Measurements from ENCODE around the gene IQSEC1.
"Not testable (repeated sequence)": the region's sequence is repeated elsewhere in the genome, so short reads cannot be mapped to it uniquely, and the experiment has no call there.

Gene IQSEC1

GRCh38 chr3:12884790-12885582 lies 188.2 kb downstream of the IQSEC1 start:
- DNase-seq = no peak

GRCh38 chr3:12884186-12884680 lies 189.0 kb downstream of the IQSEC1 start:
- DNase-seq = no peak

GRCh38 chr3:12882336-12883310 lies 190.6 kb downstream of the IQSEC1 start:
- DNase-seq = no peak

- not testable (repeated sequence) for DNase-seq
Measured at GRCh38 chr3:12881858-12882257, 191.4 kb downstream of the IQSEC1 start.

- no peak for DNase-seq
Measured at GRCh38 chr3:12879191-12879815, 193.9 kb downstream of the IQSEC1 start.

- DNase-seq = not testable (repeated sequence)
Measured at GRCh38 chr3:12878758-12879157, 194.5 kb downstream of the IQSEC1 start.

- no peak for DNase-seq
Measured at GRCh38 chr3:12878141-12878574, 195.1 kb downstream of the IQSEC1 start.

GRCh38 chr3:12877040-12877439 lies 196.2 kb downstream of the IQSEC1 start:
- DNase-seq = no peak

- DNase-seq = peak; percentile 22
Measured at GRCh38 chr3:12875857-12876836, 197.1 kb downstream of the IQSEC1 start.

GRCh38 chr3:12871404-12871983 lies 201.7 kb downstream of the IQSEC1 start:
- DNase-seq = no peak

- DNase-seq = peak; percentile 14
Measured at GRCh38 chr3:12870942-12871341, 202.3 kb downstream of the IQSEC1 start.

GRCh38 chr3:12869035-12869621 lies 204.1 kb downstream of the IQSEC1 start:
- DNase-seq = no peak

GRCh38 chr3:12868039-12869034 lies 204.9 kb downstream of the IQSEC1 start:
- DNase-seq = no peak

- DNase-seq = no peak
Measured at GRCh38 chr3:12866836-12867235, 206.4 kb downstream of the IQSEC1 start.

- no peak for DNase-seq
Measured at GRCh38 chr3:12865271-12865670, 208.0 kb downstream of the IQSEC1 start.

- no peak for DNase-seq
Measured at GRCh38 chr3:12862387-12862786, 210.8 kb downstream of the IQSEC1 start.

- DNase-seq = no peak
Measured at GRCh38 chr3:12861611-12862010, 211.6 kb downstream of the IQSEC1 start.

- DNase-seq = no peak
Measured at GRCh38 chr3:12859840-12860239, 213.4 kb downstream of the IQSEC1 start.

GRCh38 chr3:12856626-12857025 lies 216.6 kb downstream of the IQSEC1 start:
- DNase-seq = no peak

- DNase-seq = no peak
Measured at GRCh38 chr3:12854565-12854964, 218.7 kb downstream of the IQSEC1 start.
